ACC112 (cell line): ENCODE results near the gene C2orf66.

Experiments
- H2AFZ ChIP-seq: fragments of 200-600 bp; sonication (generic); one replicate; pipeline ENCODE4 v1.6.0; 2017; ENCODE audit warnings: antibody characterized with exemption, low read length; ENCODE audit not compliant: unreplicated experiment
- H3K27ac ChIP-seq: fragments of 200-600 bp; sonication (generic); 2 replicates; pipeline ENCODE4 v1.5.1; 2014; ENCODE audit warnings: low read depth, mild to moderate bottlenecking, antibody characterized with exemption, low read length, moderate library complexity
- H3K27me3 ChIP-seq: fragments of 200-600 bp; sonication (generic); 2 replicates; pipeline ENCODE4 v1.6.1; 2014; ENCODE audit warnings: mild to moderate bottlenecking, antibody characterized with exemption, low read length, moderate library complexity, mixed read lengths; ENCODE audit not compliant: insufficient read depth
- H3K36me3 ChIP-seq: fragments of 200-600 bp; sonication (generic); 2 replicates; pipeline ENCODE4 v1.6.1; 2016; ENCODE audit warnings: mild to moderate bottlenecking, antibody characterized with exemption, low read length, moderate library complexity, mixed read lengths; ENCODE audit not compliant: insufficient read depth
- H3K4me1 ChIP-seq: fragments of 200-600 bp; sonication (generic); one replicate; pipeline ENCODE4 v1.6.1; 2016; ENCODE audit warnings: low read length, mixed read lengths; ENCODE audit not compliant: insufficient read depth, unreplicated experiment, control insufficient read depth
- H3K4me3 ChIP-seq: fragments of 200-600 bp; sonication (generic); 2 replicates; pipeline ENCODE4 v1.5.1; 2014; ENCODE audit warnings: mild to moderate bottlenecking, low read depth, low read length
- H3K79me2 ChIP-seq: fragments of 200-600 bp; sonication (generic); one replicate; pipeline ENCODE4 v1.6.0; 2016; ENCODE audit warnings: low read length; ENCODE audit not compliant: control insufficient read depth, unreplicated experiment, insufficient read depth

Gene C2orf66

GRCh38 chr2:196809260-196809659, at the start of gene C2orf66:
Gene C2orf66, minus strand, starts transcription at chr2:196809355. Its CDS starts 19 bp downstream, at chr2:196809336.
- no peak within 1 kb of the TSS for H2AFZ ChIP-seq
- no peak within 1 kb of the TSS for H3K27ac ChIP-seq
- H3K4me3 ChIP-seq: no peak within 1 kb of the TSS
- H3K4me1 ChIP-seq: no peaks in the 10 kb centered on the region
- H3K36me3 ChIP-seq: no peaks in the 10 kb centered on the region
- no peaks in the 10 kb centered on the region for H3K79me2 ChIP-seq
- H3K27me3 ChIP-seq: peaks cover 14% of the 10 kb centered on the region

- H3K27me3 ChIP-seq: no peaks in the 10 kb centered on the region
- no peaks in the 10 kb centered on the region for H3K36me3 ChIP-seq
- H3K4me1 ChIP-seq: no peaks in the 10 kb centered on the region
- no peak overlapping the region for H3K4me3 ChIP-seq
- H2AFZ ChIP-seq: no peak overlapping the region
- no peaks in the 10 kb centered on the region for H3K79me2 ChIP-seq
- H3K27ac ChIP-seq: no peak overlapping the region
These were observed 45.5 kb upstream of the C2orf66 start for GRCh38 chr2:196854629-196855028.

GRCh38 chr2:196853301-196854087, 44.3 kb upstream of the C2orf66 start:
- Histone ChIP-seq H3K36me3 (no peaks in the 10 kb centered on the region), H3K4me1 (no peaks in the 10 kb centered on the region), H3K79me2 (no peaks in the 10 kb centered on the region), H3K27ac (no peak overlapping the region), H3K27me3 (no peaks in the 10 kb centered on the region), H3K4me3 (no peak overlapping the region), H2AFZ (no peak overlapping the region)

GRCh38 chr2:196851088-196851487, 41.9 kb upstream of the C2orf66 start:
- Histone ChIP-seq H3K4me1 (no peaks in the 10 kb centered on the region), H2AFZ (no peak overlapping the region), H3K36me3 (no peaks in the 10 kb centered on the region), H3K4me3 (no peak overlapping the region), H3K27ac (no peak overlapping the region), H3K79me2 (no peaks in the 10 kb centered on the region), H3K27me3 (no peaks in the 10 kb centered on the region)

GRCh38 chr2:196849895-196850294, 40.7 kb upstream of the C2orf66 start:
- H3K4me3 ChIP-seq: no peak overlapping the region
- H3K27ac ChIP-seq: no peak overlapping the region
- no peak overlapping the region for H2AFZ ChIP-seq
- no peaks in the 10 kb centered on the region for H3K4me1 ChIP-seq
- no peaks in the 10 kb centered on the region for H3K36me3 ChIP-seq
- H3K27me3 ChIP-seq: no peaks in the 10 kb centered on the region
- no peaks in the 10 kb centered on the region for H3K79me2 ChIP-seq

GRCh38 chr2:196846295-196846694, 37.1 kb upstream of the C2orf66 start:
- no peaks in the 10 kb centered on the region for H3K79me2 ChIP-seq
- H3K27me3 ChIP-seq: no peaks in the 10 kb centered on the region
- H3K4me3 ChIP-seq: no peak overlapping the region
- peaks cover 3% of the 10 kb centered on the region; the same call in 1 of the 2 replicates for H3K36me3 ChIP-seq
- H3K4me1 ChIP-seq: no peaks in the 10 kb centered on the region
- no peak overlapping the region for H3K27ac ChIP-seq
- H2AFZ ChIP-seq: no peak overlapping the region

GRCh38 chr2:196845371-196845770, 36.2 kb upstream of the C2orf66 start:
- Histone ChIP-seq H3K4me3 (no peak overlapping the region), H3K27ac (no peak overlapping the region), H3K36me3 (peaks cover 3% of the 10 kb centered on the region; the same call in 1 of the 2 replicates), H2AFZ (no peak overlapping the region), H3K27me3 (no peaks in the 10 kb centered on the region), H3K4me1 (no peaks in the 10 kb centered on the region), H3K79me2 (no peaks in the 10 kb centered on the region)

- Histone ChIP-seq H3K4me1 (no peaks in the 10 kb centered on the region), H3K4me3 (no peak overlapping the region), H3K27me3 (no peaks in the 10 kb centered on the region), H3K36me3 (peaks cover 3% of the 10 kb centered on the region; the same call in 1 of the 2 replicates), H2AFZ (no peak overlapping the region), H3K79me2 (no peaks in the 10 kb centered on the region), H3K27ac (no peak overlapping the region)
These were observed 31.0 kb upstream of the C2orf66 start for GRCh38 chr2:196840171-196840570.

- Histone ChIP-seq H3K4me1 (no peaks in the 10 kb centered on the region), H3K4me3 (no peak overlapping the region), H2AFZ (no peak overlapping the region), H3K79me2 (no peaks in the 10 kb centered on the region), H3K27ac (no peak overlapping the region), H3K36me3 (peaks cover 3% of the 10 kb centered on the region; the same call in 1 of the 2 replicates), H3K27me3 (no peaks in the 10 kb centered on the region)
These were observed 30.4 kb upstream of the C2orf66 start for GRCh38 chr2:196839574-196839973.

- Histone ChIP-seq H3K36me3 (no peaks in the 10 kb centered on the region), H3K79me2 (no peaks in the 10 kb centered on the region), H3K27me3 (no peaks in the 10 kb centered on the region), H2AFZ (no peak overlapping the region), H3K4me3 (no peak overlapping the region), H3K4me1 (no peaks in the 10 kb centered on the region), H3K27ac (no peak overlapping the region)
These were observed 27.3 kb upstream of the C2orf66 start for GRCh38 chr2:196836440-196836839.

- H3K36me3 ChIP-seq: no peaks in the 10 kb centered on the region
- H3K27me3 ChIP-seq: no peaks in the 10 kb centered on the region
- H3K79me2 ChIP-seq: no peaks in the 10 kb centered on the region
- H3K4me1 ChIP-seq: no peaks in the 10 kb centered on the region
- no peak overlapping the region for H2AFZ ChIP-seq
- H3K27ac ChIP-seq: no peak overlapping the region
- no peak overlapping the region for H3K4me3 ChIP-seq
These were observed 21.5 kb upstream of the C2orf66 start for GRCh38 chr2:196830701-196831100.
